ENCODE measurements around the gene CPNE4.

CPNE4 gene

DNA sequence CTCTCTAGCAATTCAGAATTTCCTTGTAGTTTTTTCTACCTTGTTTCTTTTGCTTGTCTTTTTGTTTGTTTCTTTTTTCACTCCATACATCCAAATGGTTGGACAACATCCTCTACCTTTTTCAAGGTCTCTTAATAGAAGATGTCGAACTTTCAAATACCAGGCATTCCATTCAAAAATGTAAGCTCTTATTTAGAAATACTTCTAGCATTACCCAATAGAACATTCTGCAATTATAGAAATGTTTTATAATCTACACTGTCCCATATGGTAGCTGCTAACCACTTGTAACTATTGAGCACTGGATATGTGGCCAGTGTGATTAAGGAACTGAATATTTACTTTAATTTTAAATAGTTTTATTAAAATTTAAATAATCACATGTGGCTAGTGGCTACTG is 335.8 kb downstream of the CPNE4 start:
- no peak for DNase-seq (ENCODE audit: low read depth in 2 of 2)

DNA sequence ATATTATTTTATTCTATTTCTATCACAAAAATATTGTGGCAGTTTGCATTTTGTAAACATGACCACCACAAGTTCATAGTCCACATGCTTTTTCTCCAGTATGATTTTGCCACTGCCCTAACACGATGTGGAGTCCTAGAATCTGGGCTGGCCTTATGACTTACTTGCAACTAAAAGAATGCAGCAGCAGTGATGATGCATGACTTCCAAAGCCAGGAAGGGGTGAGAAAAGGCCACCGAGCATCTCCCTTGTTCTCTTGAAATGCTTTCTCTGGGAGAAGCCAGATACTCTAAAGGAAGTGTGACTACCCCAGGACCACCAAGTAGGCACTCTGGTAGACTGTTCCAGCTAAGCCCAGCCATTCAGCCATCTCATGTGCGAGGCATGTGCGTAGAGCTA is 340.4 kb downstream of the CPNE4 start:
- no peak for DNase-seq (ENCODE audit: low read depth in 2 of 2)

DNA sequence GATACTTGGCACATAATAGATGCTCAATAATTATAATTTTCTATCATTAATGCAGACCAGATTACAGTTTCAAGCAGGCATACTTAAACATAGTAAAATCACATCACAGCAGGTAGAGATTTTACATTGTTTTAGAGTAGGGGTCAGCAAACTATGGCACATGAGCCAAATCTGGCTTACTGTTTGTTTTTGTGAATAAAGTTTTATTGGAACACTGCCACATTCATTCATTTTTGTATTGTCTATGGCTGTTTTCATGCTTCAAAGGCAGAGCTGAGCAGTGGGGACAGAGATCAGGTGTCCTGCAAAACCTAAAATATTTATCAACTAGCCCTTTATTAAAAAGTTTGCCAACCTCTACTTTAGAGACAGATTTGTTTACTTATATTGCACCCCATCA is 342.5 kb downstream of the CPNE4 start:
- DNase-seq (ENCODE audit: low read depth in 2 of 2) = no peak

DNA sequence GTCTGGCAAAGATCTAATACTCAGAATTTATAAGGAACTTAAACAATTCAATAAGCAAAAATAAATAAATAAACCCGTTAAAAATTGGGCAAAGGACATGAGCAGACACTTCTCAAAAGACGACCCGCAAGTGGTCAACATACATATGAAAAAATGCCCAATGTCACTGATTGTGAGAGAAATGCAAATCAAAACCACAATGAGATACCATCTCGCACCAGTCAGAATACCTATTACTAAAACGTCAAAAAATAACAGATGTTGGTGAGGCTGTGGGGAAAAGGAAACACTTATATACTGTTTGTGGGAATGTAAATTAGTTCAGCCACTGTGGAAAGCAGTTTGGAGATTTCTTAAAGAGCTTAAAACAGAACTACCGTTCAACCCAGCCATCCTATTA is 344.0 kb downstream of the CPNE4 start:
- no peak for DNase-seq (ENCODE audit: low read depth in 2 of 2)

DNA sequence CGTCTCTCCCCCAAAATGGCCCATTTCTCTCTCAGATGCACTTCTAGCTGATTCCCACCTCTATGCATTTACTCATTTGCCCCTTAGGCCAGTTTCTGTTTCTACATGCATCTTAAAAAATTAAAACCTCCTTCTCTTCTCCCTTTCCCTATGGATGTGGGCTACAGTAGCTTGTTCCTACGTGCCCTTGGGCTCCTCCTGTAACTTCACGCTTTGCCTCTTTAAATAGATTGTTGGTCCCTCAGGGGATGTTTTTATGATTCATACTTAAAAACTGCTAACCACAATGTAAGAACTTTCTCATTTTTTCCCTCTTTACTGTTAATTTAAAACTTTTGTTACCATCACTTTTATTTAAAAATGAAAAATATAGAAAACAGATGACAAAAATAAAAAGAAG is 346.4 kb downstream of the CPNE4 start:
- DNase-seq (ENCODE audit: low read depth in 2 of 2) = no peak

DNA sequence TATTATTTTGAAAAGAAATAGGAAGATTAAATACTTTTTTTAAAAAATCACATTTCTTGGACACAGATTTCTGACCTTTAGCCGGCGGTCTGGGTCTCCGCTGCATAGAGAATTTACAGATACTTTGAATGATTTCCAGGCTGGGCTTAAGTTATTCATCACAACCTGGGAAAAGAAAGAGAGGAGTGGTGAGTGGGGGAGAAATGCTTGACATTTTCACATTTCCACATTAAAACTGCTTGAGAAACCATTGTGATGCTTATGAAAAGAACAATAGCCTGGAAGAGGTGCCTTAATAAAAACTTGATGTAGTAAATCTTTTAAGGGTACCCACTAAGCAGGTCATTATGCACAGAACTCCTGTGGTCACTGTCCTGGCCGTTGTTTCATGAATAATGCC is 365.2 kb downstream of the CPNE4 start:
- no peak for DNase-seq (ENCODE audit: low read depth in 2 of 2)

DNA sequence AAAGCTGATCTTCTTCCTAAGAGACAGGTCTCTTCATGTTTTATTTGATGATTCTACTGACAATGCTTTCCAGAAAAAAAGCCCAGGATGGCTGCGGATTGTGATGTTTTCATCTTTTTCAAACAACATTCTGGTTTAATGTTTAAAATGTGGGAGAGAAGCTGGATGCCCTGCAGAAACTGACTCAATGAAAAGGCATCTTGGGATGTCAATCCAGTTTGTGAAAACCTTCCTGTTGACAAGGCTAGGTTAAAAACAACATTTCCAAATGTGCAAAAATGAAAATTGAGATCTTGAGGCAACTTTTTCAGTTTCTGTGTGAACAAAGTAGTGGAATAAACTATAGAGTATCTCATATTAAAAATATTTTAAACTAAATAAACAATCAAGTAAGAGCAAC is 376.0 kb downstream of the CPNE4 start:
- no peak for DNase-seq (ENCODE audit: low read depth in 2 of 2)

DNA sequence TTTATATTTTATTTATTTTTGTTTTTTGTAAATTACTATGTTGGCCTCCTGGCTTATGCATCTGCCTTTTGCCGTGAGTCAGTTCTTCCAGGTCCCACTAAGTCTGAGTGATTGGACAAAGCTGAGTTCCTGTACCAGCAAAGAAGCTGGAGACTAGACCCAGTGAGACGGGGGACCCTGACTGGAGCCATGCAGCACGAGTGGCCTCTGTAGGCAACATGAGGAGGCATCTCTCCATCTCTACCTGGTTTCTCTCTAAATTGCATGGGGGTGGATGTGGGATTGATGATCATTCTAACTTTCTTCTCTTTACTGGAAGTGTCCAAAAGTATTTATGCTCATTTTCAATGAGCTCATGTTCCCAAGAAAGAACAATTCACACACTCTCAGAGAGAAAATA is 376.7 kb downstream of the CPNE4 start:
- no peak for DNase-seq (ENCODE audit: low read depth in 2 of 2)

DNA sequence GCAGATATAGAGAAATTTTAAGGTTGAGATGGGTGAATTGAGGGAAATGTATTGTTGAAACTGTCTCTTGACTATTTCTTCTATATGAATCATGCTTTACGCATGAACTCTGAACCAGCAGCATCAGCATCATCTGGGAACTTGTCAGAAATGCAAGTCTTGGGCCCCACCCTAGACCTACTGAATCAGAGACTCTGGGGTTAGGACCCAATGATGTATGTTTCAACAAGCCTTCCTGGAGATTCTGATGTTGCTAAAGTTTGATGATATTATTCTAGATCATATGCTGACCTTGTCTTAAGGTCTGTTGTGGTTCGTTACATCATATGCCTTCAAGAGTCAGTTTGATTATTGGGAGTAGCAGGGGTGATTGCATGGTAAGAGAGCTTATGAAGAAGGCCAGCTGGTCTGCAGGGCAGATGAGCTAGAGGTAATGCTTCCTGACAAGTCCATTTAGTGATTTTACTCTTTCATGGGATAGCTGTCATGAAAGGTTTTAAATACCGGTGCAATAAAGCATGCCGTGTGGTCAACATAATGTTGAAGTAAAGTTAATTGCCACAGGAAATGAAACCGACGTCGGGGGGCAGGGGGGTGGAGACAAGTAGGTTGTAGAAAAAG is 379.6 kb downstream of the CPNE4 start:
- no peak for DNase-seq (ENCODE audit: low read depth in 2 of 2)

DNA sequence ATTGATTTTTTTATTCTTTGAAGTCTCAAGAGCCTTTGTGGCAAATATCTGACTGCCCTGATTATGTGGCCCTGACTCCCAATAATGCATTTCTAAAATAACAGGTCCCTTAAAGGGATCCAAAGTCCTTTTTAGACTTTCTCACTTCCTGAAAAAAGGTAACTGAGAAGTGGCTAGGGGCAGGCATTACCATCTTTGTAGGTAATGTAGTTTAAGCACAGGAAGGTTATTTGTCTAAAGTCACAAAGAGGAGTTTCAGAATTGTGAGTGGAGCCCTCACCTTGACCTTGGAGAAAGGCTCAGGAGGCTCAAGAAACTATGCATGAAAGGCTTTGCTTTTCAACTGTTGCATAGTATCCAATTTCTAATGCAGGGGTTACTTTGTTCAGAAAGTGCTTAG is 389.2 kb downstream of the CPNE4 start:
- no peak for DNase-seq (ENCODE audit: low read depth in 2 of 2)

DNA sequence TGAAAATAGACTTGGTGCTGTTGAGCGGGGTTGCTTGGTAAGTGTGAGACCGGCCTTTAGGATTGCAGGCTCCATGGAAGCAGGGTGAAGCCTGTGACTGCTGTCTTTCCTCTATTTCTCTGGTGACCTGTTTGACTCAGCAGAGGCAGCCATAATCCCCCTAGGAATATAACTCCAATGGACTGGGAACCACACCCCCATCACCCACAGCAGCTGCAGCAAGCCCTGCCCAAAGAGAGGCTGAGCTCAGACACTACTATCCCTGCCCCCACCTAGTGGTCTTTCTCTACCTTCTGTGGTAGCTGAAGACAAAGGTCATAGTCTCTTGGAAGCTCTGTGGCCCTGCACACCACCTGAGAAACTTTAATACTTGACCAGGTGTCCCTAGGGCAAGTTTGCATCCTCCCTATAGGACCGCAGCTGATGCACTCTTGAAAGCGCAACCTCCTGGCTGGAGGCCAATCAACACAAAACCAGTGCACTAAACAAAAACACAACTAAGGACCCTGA is 398.5 kb downstream of the CPNE4 start:
- no peak for DNase-seq (ENCODE audit: low read depth in 2 of 2)

DNA sequence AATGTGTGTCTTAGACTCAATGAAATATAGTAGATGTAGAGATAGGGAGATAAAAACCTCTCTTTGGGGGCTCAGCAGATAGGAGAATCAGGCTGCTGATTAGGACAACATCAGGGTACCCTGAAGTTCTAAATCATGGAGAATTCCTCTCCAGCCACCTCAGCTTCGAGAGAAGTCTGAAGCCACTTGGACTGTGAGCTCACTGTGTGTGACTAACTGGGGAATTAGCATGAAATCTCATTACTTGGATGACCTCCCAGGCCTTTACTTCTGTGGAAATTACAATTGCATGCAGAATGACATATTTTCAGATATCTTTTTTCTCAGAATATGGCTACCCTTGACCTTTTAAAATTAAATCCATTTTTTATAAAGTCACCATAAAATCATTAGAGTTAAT is 404.0 kb downstream of the CPNE4 start:
- no peak for DNase-seq (ENCODE audit: low read depth in 2 of 2)

DNA sequence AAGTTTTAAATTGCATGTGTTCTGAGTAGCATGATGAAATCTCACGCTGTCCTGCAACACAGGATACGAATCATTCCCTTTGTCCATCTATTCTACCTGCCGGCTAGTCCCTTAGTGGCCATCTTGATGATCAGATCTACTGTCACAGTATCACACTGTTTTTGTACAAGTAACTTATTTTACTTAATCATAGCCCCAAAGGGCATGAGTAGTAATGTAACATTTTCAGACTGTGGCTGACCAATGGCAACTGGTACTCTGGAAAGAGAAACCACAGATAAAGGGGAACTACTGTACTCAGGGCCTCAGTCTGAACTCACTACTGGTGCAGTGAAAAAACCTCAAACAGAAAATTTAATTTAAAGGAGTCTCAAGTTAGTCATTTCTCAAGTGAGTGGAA is 404.7 kb downstream of the CPNE4 start:
- no peak for DNase-seq (ENCODE audit: low read depth in 2 of 2)

DNA sequence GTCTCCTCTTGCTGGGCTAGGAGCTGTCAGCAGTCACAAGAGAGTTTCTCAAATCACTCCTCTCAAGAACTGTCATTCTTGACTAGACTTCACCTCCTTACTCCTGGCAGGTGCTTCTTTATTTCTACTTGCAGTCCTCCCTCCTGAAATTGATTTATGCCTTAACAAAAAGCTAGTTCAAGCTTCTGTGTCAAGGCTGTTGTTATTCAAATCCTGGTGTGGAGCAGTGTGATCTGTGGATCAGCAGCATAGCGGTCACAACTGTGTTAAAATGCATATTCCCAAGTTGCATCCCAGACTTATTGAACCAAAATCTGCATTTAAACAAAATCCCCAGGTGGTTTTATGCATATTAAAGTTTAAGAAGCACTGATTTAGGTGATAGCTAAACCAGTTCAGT is 411.4 kb downstream of the CPNE4 start:
- no peak for DNase-seq (ENCODE audit: low read depth in 2 of 2)

DNA sequence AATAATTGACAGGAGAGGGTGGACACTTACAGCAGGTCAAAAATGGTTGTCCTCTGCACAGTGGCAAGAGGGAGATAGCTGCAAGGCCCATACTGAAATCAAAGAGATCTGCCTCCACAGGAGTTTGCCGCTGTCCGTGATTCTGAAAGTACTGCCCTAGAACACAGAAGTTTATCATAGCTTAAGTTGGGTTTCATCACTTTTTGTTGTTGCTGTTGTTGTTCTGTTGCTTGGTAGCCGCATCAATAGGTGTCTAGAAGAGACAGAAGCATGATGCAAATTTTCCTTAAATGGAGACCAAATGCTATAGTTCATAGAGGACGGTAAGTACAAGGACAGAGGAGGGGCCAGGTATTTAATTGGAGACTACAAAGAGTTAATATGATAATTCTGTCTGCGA is 412.1 kb downstream of the CPNE4 start:
- no peak for DNase-seq (ENCODE audit: low read depth in 2 of 2)

DNA sequence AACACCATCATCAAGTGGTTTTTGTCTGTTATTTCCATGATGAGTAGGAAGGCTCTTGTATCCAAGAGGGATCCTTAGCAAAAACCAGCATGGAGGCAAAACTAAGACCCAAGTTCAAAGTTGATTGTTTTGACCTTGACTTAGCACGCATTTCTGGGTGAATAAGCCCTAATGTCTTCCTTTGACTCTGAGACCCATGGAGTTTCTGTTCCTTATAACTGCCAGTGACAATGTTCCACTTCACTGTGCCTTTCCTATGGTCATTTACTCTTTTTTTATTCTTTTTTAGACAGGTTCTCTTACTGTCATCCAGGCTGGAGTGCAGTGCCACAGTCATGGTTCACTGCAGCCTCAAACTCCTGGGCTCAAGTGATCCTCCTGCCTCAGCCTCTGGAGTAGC is 413.8 kb downstream of the CPNE4 start:
- DNase-seq (ENCODE audit: low read depth in 2 of 2) = no peak

DNA sequence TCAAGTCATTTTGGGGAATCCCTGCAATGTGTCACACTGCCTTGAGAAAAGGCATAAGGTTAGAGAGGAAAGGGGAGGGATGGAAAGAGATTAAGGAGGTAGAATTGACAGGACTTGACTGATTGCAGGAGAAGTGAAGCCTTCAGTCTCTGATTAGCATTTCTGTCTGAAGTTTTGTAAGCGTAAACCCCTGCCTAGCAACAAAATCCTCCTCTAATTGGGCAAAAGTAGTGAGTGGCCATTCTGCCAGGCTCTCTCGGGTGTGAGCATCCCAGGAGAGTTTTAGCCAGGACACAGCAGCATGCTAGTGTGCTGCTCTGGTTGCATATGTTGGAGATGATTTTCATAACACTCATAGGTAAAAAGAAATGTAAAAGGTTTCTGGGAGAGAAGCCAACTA is 415.0 kb downstream of the CPNE4 start:
- DNase-seq (ENCODE audit: low read depth in 2 of 2) = no peak

DNA sequence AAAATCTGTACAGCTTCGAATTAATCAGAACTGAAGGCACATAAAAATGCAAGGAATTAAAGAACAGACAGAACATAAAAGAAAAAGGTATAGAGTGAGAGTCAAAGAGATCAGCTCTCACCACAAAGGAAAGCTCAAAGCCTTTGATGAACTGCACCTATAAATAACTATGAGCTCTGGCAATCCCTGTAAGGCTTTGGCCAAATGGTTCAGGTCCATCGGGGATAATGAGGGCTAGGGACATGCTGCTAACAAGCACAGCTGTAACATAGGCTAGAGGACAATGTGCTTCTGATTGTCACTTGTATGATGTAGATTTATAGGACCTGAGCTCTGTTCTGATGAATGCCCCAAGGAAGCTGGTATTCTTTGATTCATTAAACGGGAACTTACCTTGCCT is 418.1 kb downstream of the CPNE4 start:
- DNase-seq (ENCODE audit: low read depth in 2 of 2) = no peak

DNA sequence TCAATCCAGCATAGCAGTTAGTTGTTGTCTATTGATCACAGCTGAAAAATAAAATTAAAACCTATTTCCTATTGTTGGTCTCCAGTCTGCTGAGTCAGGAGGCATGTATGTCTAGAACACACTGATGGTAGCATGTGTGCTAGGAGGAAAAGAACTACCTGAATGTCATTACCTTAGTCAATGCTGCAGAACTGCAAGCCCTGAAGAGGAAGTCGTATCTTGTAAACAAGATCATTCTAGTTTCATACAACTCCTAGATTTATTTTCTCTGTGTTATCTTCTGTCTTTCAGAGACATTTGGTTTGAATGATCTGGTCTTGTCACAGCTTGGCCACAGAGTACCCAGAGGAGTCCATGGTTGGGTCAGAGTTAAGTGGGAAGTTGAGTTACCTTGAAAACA is 422.1 kb downstream of the CPNE4 start:
- DNase-seq (ENCODE audit: low read depth in 2 of 2) = no peak

DNA sequence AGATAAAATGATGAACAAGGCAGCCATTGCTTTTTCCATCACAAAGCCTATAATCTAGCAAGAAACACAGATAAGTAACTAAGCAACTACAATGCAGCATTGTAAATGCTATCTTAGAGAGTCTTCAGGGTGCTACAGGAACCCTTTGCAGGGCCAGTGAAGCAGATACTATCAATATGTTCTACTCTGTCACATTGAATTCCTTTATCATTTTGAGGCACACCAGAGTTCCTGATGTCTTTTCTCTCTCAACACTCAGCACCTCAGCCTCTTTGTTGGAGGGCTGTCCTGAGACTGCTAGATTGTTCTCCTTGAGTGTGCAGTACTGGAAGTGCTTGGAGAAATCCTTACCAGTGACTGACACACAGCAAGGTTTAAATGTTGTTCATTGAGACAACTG is 424.6 kb downstream of the CPNE4 start:
- no peak for DNase-seq (ENCODE audit: low read depth in 2 of 2)

DNA sequence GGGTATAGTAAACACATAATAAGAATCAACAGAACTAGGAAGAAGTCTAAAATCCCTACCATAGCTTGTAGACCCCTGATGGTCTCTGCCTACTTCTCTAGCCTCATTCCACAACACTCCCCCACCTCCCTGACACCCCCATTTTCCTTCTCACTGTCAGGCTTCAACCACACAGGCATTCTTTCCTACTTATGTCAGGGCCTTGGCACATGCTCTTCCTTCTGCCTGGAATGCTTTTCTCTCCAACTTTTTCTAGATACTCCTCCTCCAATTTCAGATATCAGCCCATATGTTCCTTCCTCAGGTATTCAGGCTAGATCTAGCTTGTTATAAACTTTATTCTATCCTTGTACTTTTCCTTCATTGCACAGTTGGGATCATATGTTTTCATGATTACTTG is 426.1 kb downstream of the CPNE4 start:
- no peak for DNase-seq (ENCODE audit: low read depth in 2 of 2)

DNA sequence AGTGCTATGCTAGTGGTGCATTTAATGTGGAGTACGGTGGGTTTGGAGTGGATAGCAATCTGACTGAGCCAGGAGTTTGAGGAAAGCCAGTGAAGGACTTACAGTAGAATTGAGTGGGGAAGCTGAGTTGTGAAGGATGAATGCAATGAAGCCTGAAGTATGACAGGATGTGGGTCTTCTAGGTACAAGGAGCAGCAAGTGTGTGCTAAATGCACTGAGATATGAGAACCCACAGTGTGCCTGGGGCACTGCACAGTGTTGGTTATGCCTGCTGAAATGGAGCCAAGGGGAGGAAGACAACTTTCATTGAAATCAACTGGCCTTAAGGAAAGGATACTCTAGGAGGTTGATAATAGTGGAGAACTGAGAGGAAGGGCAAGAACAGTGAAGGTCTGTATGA is 426.5 kb downstream of the CPNE4 start:
- DNase-seq (ENCODE audit: low read depth in 2 of 2) = no peak

DNA sequence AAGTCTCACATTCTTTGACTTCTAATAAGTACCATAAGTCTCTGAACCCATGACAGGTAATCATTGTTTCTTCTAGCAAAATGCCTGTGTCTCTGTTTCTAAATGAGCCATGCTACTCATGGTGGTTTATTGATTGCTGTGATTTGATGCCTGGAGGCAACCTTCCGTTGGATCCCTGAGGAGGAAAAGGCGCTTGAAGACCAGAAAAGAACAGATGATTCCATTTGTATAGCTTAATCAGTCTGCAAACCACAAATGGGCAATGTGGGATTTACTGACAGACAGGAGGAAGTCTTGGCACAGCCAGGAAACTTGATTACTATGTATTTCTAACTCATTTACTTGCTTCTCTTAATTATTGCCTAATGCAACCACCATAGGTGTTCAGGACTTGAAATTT is 428.9 kb downstream of the CPNE4 start:
- no peak for DNase-seq (ENCODE audit: low read depth in 2 of 2)

DNA sequence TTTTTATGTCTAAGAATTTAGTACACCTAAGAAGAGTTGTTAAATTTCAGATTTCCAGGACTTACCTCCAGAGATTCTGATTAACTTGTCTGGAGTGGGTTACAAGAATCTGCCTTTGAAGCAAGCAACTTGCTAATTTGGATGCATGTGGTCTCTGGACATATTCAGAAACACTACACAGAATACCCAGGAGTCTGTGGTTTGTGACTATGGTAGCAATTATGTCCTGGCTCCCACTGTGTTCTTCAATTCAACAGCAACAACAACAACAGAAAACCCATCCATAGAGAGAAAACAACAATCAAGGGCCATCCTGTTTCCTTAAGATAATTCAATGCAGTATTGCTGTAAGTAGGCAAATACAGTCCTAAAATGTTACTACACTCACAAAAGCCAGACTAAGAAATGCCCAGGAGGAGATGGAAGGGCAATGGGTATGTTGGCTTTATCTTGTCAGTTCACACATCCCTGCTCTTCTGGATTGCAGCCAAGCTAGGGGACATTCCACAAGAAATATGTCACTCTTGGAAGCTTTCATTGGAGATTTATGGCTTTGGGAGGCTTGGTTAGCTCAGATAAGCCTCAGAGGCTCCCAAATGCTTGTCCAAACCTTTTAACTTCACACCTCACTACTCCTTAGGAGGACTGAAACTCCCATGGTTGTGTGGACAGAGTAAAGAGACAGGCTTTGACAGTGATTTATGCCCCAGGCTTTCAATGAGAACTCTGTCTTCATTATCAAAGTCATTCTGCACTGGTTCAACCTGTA is 432.6 kb downstream of the CPNE4 start:
- DNase-seq (ENCODE audit: low read depth in 2 of 2) = no peak
